Stimulated activated CD4-positive, alpha-beta T cell treated with anti-CD3 and anti-CD28 coated beads, Interleukin-4, amount 100 ng/mL, for 48 hours (primary cell): ENCODE results near the gene COL16A1.
"Not testable (repeated sequence)": the region's sequence is repeated elsewhere in the genome, so short reads cannot be mapped to it uniquely, and the experiment has no call there.

Experiments used
- DNase-seq, 2 donors: peaks; one replicate each; pipeline ENCODE4 v3.0.0-alpha.2; 2020; ENCODE audit warnings: low read depth in 2 of 2

COL16A1 gene

DNA sequence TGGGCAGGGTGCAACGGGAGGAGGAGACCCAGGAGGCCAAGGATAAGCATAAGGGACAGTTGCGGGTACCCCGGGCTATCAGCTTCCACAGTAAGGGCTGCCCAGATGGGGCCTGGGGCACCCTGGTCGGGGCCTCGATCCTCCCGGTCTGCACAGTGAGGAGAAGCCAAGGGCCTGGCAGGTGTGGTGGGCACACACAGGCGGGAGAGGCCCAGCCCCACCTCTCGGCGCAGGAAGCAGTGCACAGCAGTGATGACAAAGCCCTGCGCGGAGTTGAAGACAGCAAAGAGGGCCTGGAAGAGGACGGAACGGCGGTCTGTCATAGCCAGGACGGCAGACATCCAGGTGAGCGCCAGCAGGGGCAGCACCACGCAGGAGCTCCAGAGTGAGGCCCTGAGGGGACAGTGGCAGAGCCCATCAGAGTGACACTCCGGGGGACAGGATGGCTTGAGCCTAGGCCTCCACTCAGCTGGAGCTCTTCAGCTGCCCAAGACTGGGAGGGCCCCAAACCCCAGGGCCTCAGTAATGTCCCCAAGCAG lies 29.0 kb upstream of the COL16A1 start:
- DNase-seq, result no peak

DNA sequence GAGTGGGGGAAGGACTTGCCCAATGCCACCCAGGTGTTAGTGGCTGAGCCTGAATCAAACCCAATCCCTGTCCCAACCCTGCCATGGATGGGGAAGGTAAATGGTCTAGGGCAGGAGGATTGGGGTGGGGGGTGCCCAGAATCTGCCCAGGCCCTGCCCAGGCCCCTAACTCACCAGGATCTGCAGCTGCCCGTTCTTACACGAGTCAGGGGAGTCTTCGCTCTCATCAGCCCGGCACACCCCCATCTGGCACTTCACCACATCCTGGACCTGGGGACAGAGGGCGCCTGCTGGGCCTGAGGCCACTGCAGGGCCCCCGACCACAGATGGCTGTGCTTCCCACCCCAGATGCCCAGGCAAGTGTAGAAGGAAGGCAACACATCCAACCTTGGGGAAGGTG lies 28.5 kb upstream of the COL16A1 start:
- DNase-seq, result no peak

DNA sequence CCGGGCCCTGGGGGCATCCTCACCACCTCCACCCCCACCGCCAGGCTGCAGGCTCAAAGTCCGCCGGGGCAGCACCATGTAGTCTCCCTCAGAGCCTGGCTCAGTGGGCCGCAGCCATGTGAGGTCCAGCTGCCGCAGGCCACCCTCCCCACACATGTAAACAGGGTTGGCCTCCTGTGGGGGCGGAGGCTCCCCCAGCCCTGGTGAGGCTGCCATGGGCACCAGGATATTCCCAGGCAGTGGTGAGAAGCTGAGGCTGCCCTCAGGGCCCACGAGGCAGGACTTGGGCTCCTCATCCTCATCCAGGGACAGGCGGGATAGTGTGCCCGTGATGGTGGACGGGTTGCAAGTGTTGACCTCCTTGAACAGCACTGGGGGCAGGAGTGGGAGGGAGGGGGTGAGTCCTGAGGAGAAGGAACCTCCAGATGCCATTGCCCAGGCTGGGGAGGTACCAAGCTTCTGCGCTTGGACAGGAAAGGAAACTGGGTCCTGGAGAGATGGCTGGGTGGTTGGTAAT lies 27.3 kb upstream of the COL16A1 start:
- DNase-seq, result no peak

DNA sequence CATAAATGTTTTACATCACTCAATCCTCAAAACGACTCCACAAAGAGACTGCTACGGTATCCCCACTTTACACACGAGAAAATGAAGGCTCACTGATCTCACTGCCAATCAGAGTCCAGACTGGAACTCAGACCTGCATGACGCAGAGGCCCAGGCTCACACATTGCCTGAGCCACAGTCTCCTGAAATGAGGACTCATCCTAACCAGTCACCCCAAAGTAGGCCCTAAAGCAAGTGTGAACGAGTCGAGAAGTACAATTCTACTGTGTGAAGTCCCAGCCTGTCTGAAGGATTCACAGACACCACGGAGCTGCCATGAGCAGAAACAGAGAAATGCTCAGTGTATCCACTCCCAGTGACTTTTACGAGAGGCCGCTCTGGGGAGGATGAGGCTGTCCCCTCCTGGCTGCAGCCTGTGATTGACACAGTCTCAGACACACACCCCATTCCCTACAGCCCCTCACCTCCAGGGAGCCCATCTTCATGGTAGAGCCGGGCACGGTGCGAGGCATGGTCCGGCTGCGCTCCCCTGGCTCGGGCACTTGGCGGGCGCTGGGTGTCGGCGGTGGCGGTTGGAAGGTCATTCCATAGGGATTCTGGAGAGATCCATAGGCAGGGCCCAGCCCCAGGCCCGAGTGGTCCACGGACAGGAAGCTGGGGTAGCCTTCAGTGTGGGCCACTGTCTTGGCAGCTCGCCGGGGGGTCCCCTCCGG lies 26.7 kb upstream of the COL16A1 start:
- no peak for DNase-seq

DNA sequence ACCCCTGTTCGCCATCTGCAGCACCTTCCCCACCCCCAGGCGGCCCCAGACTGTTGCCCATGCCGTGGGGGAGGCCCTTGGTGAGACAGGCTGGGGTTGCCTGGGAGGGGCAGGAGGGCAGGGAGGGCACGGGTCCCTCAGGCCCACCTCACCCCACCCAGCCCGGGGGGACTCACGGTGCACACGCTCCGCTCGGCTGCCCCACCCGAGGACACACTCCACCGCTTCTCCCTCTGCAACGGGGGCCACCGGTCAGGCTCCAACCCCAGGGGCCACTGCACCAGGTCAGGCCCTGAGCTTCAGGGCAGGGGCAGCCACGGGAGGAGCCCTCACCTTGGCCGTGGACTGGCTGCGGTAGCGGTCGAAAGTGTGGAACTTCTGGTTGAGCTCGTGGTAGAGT lies 24.0 kb upstream of the COL16A1 start:
- DNase-seq, result no peak

DNA sequence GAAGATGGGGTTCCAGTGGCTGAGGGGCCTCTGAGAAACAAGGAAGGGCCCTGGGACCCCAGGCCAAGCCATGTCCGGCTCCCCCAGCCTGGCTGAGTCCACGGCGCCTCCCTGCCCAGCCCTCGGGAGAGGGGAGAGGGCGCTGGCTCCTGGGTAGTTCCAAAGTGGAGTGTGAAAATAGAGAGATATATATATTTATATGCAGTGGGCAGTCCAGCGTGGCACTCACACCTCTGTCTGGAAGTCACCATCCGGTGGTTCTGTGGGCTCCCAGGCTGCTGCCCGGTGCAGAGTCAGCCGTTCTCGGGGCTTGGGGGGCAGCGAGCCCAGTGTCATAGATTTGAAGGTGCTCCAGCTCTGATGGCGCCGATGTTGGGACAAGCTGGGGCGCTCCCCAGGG lies 23.4 kb upstream of the COL16A1 start:
- DNase-seq, result no peak

DNA sequence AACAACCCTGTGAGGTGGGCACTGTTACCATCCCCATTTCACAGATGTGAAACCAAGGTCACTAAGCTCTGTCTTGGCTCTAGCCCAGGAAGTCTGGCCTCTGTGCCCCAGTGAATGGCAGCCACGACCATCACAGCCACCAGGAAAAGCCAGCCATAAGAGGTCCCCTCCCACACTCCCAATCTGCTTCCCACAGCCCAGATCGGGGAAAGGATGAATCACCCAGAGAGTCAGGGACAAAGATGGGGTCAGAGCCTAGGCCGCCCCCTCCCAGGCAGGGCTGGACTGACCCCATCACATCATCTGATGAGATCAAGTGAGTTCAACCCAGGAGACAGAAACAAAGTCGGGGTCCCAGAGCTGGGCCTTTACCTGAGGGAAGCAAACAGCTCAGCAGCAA lies 22.9 kb upstream of the COL16A1 start:
- no peak for DNase-seq

DNA sequence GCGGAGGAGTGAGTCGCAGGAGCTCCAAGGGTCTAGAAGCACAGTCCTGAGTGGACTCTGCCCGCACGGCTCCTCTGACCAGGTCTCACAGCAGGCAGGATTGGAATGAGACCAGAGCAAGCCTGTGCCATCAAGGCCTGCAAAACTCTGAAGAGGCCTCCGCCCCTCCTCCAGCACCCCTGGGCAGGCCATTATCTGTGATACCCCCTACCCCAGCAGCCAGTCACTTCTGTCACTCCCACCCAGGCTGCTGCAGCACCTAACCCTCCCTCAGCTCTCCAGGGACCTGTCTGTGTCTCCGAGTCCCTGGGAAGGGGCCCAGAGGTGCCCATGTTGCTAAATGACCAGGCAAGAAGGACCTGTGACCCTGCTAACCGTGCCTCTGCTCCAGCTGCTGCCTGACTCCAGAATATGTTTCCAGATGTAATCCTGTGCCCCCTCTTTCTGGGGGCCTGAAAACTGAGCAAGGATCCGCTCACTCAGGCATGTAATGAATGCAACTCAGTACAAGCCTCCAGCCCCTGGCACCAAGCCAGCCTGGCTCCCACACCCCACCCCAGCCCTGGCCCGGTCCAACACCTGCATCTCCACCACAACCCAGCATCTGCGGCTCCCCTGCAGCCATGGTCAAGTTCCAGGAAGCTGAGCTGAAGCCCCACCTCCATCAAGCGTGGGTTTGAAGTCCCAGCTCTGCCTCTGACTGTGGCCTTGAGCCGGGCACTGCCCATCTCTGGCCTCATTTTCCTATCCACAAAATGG lies 22.1 kb upstream of the COL16A1 start:
- DNase-seq, result no peak

DNA sequence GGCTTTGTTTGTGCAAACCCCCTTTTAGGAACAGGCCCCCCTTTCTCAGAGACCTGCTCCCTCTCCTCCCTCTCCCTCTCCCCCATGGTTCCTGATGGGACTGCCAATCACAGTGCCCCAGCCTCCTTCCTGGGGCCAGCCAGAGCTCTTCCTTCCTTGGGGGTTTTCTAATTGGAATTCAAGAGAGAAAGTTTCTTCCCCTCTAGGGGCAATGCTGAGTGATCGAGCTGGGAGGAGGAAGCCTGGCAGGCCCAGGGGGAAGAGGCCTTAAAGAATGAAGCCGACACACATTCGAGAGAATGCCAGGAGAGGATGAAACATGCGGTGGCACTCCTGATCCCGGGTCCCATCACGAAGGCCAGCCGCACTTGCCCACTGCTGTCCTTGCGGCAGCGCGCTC lies 21.3 kb upstream of the COL16A1 start:
- DNase-seq, result no peak

DNA sequence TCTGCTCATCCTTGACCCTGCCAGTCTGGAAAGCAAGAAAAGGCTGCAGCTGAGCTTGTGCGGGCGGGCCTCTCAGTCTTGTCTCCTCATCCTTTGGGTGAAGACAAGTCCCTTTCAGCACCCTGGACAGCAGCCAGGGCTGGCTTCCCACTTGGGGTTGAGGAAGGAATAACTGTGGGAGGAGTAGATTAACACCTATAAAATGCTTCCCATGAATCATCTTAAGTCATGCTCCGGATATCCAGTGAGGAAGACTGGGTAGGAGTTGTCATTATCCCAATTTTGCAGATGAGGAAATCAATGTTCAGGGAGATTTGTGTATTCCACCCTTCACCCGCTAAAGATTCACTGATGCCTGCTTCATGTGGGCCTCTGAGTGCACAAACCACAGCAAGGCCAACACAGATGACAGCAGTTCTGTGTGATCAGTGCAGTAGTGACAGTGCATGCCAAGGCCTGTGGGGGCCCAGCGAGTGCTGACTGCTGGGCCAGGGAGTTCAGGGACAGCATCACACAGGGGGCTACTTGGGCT lies 20.1 kb upstream of the COL16A1 start:
- peak in 1 of 2 donors; percentile 50 for DNase-seq

DNA sequence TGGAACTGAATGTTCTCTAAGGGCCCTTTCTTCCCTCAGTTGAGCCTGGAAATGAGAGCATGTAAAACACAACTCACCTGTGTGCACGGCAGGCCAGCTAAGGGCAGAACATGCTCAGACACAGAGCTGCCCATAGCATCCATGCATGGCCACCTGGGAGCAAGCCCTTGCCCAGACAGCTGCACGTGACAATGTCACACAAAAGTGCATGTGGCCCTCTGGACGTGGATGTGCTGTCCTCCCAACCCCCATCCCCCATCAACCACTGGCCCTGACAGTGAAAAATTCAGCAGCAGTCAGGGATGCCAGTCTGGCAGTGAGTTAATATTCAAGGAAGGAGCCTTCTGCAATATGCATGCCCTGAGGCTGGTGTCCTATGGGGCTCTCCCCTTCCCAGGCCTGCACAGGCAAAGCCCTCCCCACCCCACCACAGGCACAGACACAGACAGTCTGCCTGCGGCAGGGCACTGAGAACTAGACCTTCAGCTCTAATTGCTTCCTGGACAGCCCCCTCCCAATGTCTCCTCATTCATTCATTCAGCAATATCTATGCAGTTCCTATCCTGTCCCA lies 14.6 kb upstream of the COL16A1 start:
- no peak for DNase-seq

DNA sequence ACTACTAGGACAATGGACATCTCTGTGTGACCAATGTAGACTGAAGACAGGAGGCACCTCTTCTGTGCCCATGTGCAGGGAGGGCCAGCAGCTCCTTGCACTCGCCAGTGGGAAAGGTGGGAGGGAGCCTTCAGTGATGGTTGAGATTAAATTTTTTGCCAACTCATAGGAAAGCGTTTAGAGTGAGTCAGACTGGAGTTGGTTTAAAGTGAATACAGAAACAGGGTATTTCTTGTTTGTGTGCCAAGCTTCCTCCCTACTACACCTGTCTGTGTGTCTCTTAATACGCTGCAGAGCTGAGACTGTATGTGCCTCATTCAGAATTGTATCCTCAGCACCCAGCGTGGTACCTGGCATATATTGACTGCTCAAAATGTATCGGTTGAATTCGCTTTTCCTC lies 13.5 kb upstream of the COL16A1 start:
- no peak for DNase-seq

DNA sequence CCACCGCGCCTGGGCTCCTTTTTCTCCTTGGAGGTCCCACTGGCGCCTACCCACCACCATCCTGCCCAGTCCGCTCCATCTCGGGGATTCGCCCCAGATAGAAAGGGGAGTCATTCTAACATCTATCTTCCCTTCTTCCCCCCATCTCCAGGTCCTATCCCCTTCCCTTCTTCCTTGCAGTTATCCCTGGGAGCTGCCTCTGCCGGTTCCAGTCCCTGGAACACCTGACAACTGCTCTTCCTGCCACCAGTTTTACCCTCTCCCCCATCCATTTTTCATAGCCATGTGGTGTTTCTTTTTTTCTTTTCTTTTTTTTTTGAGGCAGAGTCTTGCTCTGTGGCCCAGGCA lies 12.0 kb upstream of the COL16A1 start:
- no peak for DNase-seq

DNA sequence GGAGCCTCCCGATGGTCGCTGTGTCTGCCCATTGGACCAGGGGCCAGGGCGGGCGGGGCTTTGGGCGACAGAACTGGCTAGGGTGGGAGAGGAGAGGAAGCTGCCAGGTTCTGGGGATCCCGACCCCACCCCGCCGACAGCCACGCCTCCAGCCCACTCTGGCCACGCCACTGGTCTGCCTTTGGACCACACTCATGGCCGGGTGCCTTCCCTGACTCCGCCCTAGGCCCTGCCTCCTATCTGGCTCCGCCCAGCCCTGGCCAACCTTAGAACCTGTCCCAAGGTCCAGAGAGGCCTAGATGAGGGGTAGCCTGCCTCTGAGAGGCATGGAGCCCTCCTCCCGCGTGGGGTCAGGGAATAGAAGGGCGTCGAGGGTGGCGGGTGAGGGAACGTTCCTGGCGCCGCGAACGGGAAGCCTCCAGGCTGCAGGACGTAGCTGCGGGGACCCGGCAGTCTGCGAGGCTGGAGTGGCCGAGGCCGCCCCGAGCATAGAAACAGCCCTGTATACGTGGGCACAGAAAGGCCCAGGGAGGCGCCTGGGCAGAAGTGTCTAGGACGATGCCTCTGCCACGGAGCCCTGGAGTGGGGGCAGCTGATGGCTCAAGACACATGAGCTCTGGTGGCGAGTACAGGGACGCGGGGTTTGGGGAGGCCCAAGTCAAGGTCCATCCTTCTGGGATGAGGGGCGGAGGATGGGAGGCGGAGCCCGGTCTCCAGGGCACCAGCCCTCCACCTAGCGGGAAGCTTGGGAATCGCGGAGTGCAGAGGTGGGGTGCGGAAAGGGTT lies 11.5 kb upstream of the COL16A1 start:
- peak; percentile 34 to 47 for DNase-seq

DNA sequence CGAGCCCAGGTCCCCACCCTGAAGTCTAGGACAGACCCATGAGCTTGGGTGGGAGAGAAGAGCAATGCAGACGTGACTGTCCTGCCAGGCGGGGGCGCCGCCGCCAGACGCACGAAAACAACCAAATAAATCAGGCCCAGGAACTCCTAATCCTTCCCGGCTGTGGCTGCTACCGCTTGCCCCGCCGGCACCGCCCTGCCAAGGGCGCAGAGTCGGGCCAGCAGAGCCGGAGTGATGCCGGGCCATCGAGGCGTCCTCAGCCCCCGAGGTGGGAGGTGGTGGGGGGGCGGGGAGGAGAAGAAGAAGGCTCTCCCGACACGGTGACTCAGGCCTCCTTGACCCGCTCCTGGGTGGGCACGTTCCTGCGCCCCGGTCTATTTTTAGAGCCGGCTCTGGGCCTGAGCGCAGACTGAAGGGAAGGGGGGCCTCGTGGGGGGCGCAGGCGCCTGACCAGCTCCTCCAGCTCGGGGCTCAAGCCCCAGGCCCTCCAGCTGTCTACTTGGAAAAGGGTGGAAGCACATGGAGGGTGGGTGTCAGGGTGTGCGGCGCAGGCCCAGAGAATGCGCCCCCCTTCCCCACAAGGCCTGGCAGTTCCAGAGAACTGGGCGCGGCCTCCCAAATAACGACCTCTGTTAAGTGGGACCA lies 10.7 kb upstream of the COL16A1 start:
- DNase-seq, result peak in 1 of 2 donors; percentile 16

DNA sequence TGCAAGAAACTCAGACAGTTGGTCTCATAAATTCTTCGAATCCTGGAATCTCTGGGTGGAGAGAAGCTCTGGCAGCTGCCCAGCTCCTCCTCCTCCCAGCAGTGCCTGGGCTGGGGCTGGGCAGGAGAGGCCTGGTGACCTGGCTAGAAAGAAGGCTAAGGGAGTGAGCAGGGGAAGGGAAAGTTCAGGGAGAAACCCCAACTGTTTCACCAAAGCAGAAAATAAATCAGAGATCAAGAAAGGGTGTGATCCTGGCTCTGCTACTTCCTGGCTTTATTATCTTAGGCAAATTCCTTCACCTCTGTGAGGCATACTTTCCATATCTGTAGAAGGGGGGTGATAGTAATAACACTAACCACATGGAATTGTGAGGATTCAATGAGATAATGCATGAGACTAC lies 8.8 kb upstream of the COL16A1 start:
- DNase-seq, result no peak

DNA sequence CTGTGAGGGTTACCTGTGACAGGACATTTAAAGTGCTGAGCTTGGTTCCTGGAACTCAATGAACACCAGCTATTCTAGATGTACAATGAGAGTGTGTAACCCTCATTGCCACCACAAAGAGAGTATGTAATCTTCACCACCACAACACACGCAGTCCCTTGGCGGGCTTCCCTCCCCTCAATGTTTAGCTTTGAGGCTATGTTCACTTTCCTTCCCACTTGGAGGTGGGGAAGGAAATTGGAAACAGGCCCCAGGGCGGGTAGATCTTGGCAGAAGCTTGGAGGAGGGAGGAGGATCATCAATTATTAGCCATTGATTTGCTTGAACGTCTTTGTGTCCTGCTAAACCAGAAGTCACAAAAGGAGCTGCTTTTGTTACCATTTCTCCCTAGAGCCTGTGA lies 8.3 kb upstream of the COL16A1 start:
- no peak for DNase-seq

DNA sequence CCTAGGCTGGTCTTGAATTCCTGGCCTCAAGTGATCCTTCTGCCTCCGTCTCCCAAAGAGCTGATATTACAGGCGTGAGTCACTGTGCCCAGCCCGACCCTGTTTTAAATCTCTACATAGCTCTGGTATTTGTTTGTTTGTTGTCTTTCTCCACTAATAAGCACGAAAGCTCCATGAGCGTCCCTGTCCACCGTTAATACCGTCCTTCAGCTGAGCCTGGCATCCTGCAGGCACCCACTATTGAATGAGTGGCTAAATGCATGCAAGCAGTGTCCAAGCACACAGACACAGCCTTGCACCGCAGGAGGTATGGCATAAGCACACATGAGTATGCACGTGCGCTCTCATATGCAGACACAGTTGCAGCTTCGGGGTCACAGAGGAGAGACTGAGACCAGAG lies 4.5 kb upstream of the COL16A1 start:
- DNase-seq, result no peak

DNA sequence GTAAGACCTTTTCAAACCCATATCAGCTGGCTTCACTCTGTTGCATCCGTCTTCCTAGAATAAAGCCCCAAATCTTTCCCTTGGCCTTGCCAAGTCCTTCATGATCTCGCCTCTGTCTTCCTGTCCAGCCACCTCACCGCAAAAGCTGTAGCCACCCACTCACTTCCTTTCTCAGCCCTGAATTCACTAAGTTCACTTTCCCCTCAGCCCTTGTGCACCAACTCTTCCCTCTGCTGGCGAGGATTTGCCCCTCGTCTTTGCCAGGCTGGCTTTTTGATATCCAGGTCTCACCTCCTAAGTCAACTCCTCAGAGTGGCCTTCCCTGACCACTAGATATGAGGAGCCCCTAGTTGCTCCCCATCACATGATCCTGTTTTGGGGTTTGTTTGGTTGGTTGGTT lies 3.9 kb upstream of the COL16A1 start:
- DNase-seq, result no peak

DNA sequence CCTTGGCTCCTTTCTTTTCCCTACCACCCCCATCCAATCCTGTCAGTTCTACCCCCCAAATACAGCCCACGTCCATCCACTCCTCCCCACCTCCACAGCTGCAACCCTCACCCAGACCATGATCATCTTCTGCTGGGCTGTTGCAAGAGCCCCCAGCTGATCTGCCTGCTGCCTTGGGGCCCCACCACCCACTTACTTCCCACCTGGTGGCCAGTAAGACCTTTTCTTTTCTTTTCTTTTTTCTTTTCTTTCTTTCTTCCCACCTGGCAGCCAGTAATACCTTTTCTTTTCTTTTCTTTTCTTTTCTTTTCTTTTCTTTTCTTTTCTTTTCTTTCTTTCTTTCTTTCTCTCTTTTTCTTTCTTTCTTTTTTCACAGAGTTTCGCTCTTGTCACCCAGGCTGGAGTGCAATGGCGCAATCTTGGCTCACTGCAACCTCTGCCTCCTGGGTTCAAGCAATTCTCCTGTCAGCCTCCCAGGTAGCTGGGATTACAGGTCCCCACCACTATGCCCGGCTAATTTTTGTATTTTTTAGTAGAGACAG lies 3.3 kb upstream of the COL16A1 start:
- not testable (repeated sequence) for DNase-seq
